Measurements from ENCODE around the gene CDH4. TPM values are rescaled to one million over a fixed set of nuclear protein-coding genes. Genes with fewer than 3 reads are reported as not detected.

The CDH4 gene
- total RNA-seq, 1 donor from 2014 or later, result not detected

GRCh38 chr20:61683721-61684120 lies 431.7 kb downstream of the CDH4 start:
- ChIA-PET POLR2A (no interaction called here), CTCF (no interaction called here)
- Mint-ChIP-seq H3K36me3 (ENCODE audit: low read depth) (no peaks in the 10 kb centered on the region), H3K9me3 (no peaks in the 10 kb centered on the region), H3K4me3 (no peak overlapping the region), H3K27ac (no peak overlapping the region), H3K4me1 (no peaks in the 10 kb centered on the region), H3K27me3 (no peaks in the 10 kb centered on the region)
- no peak for DNase-seq
- TF ChIP-seq CTCF (IDR thresholded peaks at IDR 0.05), result no peak
- no peak for ATAC-seq (ENCODE audit: low read depth)
- intact Hi-C loops (cut with micrococcal nuclease), result no loop called here

- intact Hi-C loops (cut with micrococcal nuclease), result no loop called here
- no peak for TF ChIP-seq CTCF (IDR thresholded peaks at IDR 0.05)
- Mint-ChIP-seq H3K27ac (no peak overlapping the region), H3K27me3 (no peaks in the 10 kb centered on the region), H3K4me1 (no peaks in the 10 kb centered on the region), H3K4me3 (no peak overlapping the region), H3K36me3 (ENCODE audit: low read depth) (no peaks in the 10 kb centered on the region), H3K9me3 (no peaks in the 10 kb centered on the region)
- ChIA-PET POLR2A (no interaction called here), CTCF (no interaction called here)
- DNase-seq (no peak), ATAC-seq (ENCODE audit: low read depth) (no peak)
Observed at GRCh38 chr20:61684136-61684535, 432.1 kb downstream of the CDH4 start.

GRCh38 chr20:61684583-61685235 lies 432.6 kb downstream of the CDH4 start:
- TF ChIP-seq CTCF (IDR thresholded peaks at IDR 0.05), result no peak
- no peak overlapping the region for H3K27ac Mint-ChIP-seq
- no peaks in the 10 kb centered on the region for H3K4me1 Mint-ChIP-seq
- intact Hi-C loops (cut with micrococcal nuclease), result no loop called here
- no peak overlapping the region for H3K4me3 Mint-ChIP-seq
- no peaks in the 10 kb centered on the region for H3K27me3 Mint-ChIP-seq
- CTCF ChIA-PET, result no interaction called here
- POLR2A ChIA-PET, result no interaction called here
- no peaks in the 10 kb centered on the region for H3K9me3 Mint-ChIP-seq
- no peaks in the 10 kb centered on the region for H3K36me3 Mint-ChIP-seq (ENCODE audit: low read depth)
- no peak for ATAC-seq (ENCODE audit: low read depth)
- DNase-seq, result no peak

- H3K36me3 Mint-ChIP-seq (ENCODE audit: low read depth), result no peaks in the 10 kb centered on the region
- ChIA-PET CTCF (no interaction called here), POLR2A (no interaction called here)
Observed at GRCh38 chr20:61685462-61685861, 433.4 kb downstream of the CDH4 start.

More at GRCh38 chr20:61685462-61685861, 433.4 kb downstream of the CDH4 start:
- Mint-ChIP-seq H3K9me3 (no peaks in the 10 kb centered on the region), H3K27me3 (no peaks in the 10 kb centered on the region), H3K27ac (no peak overlapping the region), H3K4me3 (no peak overlapping the region), H3K4me1 (no peaks in the 10 kb centered on the region)
- intact Hi-C loops (cut with micrococcal nuclease), result no loop called here
- DNase-seq, result no peak
- no peak for ATAC-seq (ENCODE audit: low read depth)
- no peak for TF ChIP-seq CTCF (IDR thresholded peaks at IDR 0.05)

All from activated B cell treated with CpG ODN at 0.5 μM for 24 hours (primary cell).